H9 (cell line): ENCODE data around the gene RRBP1. TPM values are rescaled to one million over a fixed set of nuclear protein-coding genes. Genes with fewer than 3 reads are reported as not detected.

Source experiments
- DNase-seq: peaks from one replicate; pipeline ENCODE4 v3.0.0-alpha.2; 2017
- H2AFZ ChIP-seq: one replicate; pipeline ENCODE4 v1.6.1; 2013; ENCODE audit warnings: mild to moderate bottlenecking, low read length, control low read depth, moderate library complexity
- H2AK5ac ChIP-seq: 2 replicates; pipeline ENCODE4 v1.6.1; 2013; ENCODE audit warnings: low read length, control low read depth, mixed read lengths; ENCODE audit not compliant: insufficient read length
- H2BK120ac ChIP-seq: one replicate; pipeline ENCODE4 v1.6.1; 2013; ENCODE audit warnings: low read depth, mild to moderate bottlenecking, low read length, control low read depth, inconsistent platforms; ENCODE audit not compliant: poor library complexity, severe bottlenecking
- H2BK12ac ChIP-seq: 2 replicates; pipeline ENCODE4 v1.6.1; 2013; ENCODE audit warnings: low read length, control low read depth, mixed read lengths, low read depth; ENCODE audit not compliant: insufficient read length
- H2BK15ac ChIP-seq: 2 replicates; pipeline ENCODE4 v1.6.1; 2013; ENCODE audit warnings: low read depth, low read length, control low read depth
- H2BK20ac ChIP-seq: one replicate; pipeline ENCODE4 v1.6.1; 2013; ENCODE audit warnings: low read depth, mild to moderate bottlenecking, low read length, control low read depth, inconsistent platforms; ENCODE audit not compliant: poor library complexity, severe bottlenecking
- H2BK5ac ChIP-seq: 2 replicates; pipeline ENCODE4 v1.6.1; 2013; ENCODE audit warnings: low read length, control low read depth, mixed read lengths; ENCODE audit not compliant: insufficient read length
- H3K14ac ChIP-seq: 2 replicates; pipeline ENCODE4 v1.6.1; 2013; ENCODE audit warnings: low read length, control low read depth; ENCODE audit not compliant: insufficient read depth
- H3K18ac ChIP-seq: 2 replicates; pipeline ENCODE4 v1.6.1; 2013; ENCODE audit warnings: low read depth, mild to moderate bottlenecking, mixed read lengths, low read length, control low read depth; ENCODE audit not compliant: insufficient read length
- H3K23ac ChIP-seq: 2 replicates; pipeline ENCODE4 v1.6.1; 2013; ENCODE audit warnings: low read length, control low read depth, mixed read lengths, low read depth; ENCODE audit not compliant: insufficient read length
- H3K23me2 ChIP-seq: 2 replicates; pipeline ENCODE4 v1.6.1; 2013; ENCODE audit warnings: low read depth, mild to moderate bottlenecking, mixed read lengths, low read length, control low read depth; ENCODE audit not compliant: insufficient read length, poor library complexity, severe bottlenecking
- H3K27ac ChIP-seq: 2 replicates; pipeline ENCODE4 v1.5.1; 2013; ENCODE audit warnings: low read length, control low read depth, mixed read lengths, low read depth; ENCODE audit not compliant: insufficient read length
- H3K27me3 ChIP-seq: 2 replicates; pipeline ENCODE4 v1.6.1; 2013; ENCODE audit warnings: low read length, control low read depth, inconsistent platforms; ENCODE audit not compliant: insufficient read depth
- H3K4ac ChIP-seq: 2 replicates; pipeline ENCODE4 v1.6.1; 2013; ENCODE audit warnings: low read depth, mild to moderate bottlenecking, control low read depth, inconsistent platforms, low read length, moderate library complexity
- H3K4me1 ChIP-seq: 2 replicates; pipeline ENCODE4 v1.6.1; 2013; ENCODE audit warnings: low read length, control low read depth, inconsistent platforms; ENCODE audit not compliant: insufficient read depth
- H3K4me2 ChIP-seq: 2 replicates; pipeline ENCODE4 v1.6.1; 2013; ENCODE audit warnings: low read length, control low read depth, mixed read lengths; ENCODE audit not compliant: insufficient read length, insufficient read depth
- H3K56ac ChIP-seq: 2 replicates; pipeline ENCODE4 v1.6.1; 2013; ENCODE audit warnings: low read depth, mild to moderate bottlenecking, mixed read lengths, low read length, control low read depth; ENCODE audit not compliant: insufficient read length
- H3K79me1 ChIP-seq: 2 replicates; pipeline ENCODE4 v1.6.1; 2013; ENCODE audit warnings: low read depth, mild to moderate bottlenecking, moderate library complexity, low read length, control low read depth, inconsistent platforms; ENCODE audit not compliant: insufficient read depth, poor library complexity, severe bottlenecking
- H3K79me2 ChIP-seq: 2 replicates; pipeline ENCODE4 v1.6.1; 2013; ENCODE audit warnings: low read length, control low read depth, inconsistent platforms; ENCODE audit not compliant: insufficient read depth
- H3K9ac ChIP-seq: 2 replicates; pipeline ENCODE4 v1.6.1; 2013; ENCODE audit warnings: low read length, control low read depth, mixed read lengths; ENCODE audit not compliant: insufficient read length; ENCODE audit errors: extremely low read depth
- H3K9me3 ChIP-seq: one replicate; pipeline ENCODE4 v1.6.1; 2013; ENCODE audit warnings: low read depth, low read length, inconsistent platforms; ENCODE audit not compliant: control insufficient read depth
- H3T11ph ChIP-seq: one replicate; pipeline ENCODE4 v1.6.1; 2013; ENCODE audit warnings: mild to moderate bottlenecking, low read length, control low read depth, inconsistent platforms
- H4K20me1 ChIP-seq: one replicate; pipeline ENCODE4 v1.6.1; 2013; ENCODE audit not compliant: control insufficient read depth, insufficient read length, insufficient read depth
- H4K5ac ChIP-seq: 2 replicates; pipeline ENCODE4 v1.6.1; 2013; ENCODE audit warnings: low read depth, mild to moderate bottlenecking, mixed read lengths, low read length, control low read depth; ENCODE audit not compliant: insufficient read length
- H4K8ac ChIP-seq: replicated peaks from 2 replicates; pipeline ENCODE4 v1.6.1; 2013; ENCODE audit warnings: low read length, control low read depth, mixed read lengths, low read depth; ENCODE audit not compliant: insufficient read length
- H4K91ac ChIP-seq: 2 replicates; pipeline ENCODE4 v1.6.1; 2013; ENCODE audit warnings: low read depth, mild to moderate bottlenecking, moderate library complexity, mixed read lengths, low read length, control low read depth; ENCODE audit not compliant: insufficient read length
- H3K27ac Mint-ChIP-seq, 3 experiments: 2 replicates in 2 of 3; 3 replicates in 1 of 3; pipeline ENCODE4 v1.8.0; 2020 to 2021; ENCODE audit warnings: mixed read lengths in 3 of 3, mild to moderate bottlenecking in 1 of 3, moderate library complexity in 1 of 3
- H3K27me3 Mint-ChIP-seq: 2 replicates; pipeline ENCODE4 v1.8.0; 2021; ENCODE audit warnings: low read depth, mild to moderate bottlenecking, moderate library complexity, mixed read lengths
- H3K36me3 Mint-ChIP-seq, 3 experiments: 2 replicates in 2 of 3; 3 replicates in 1 of 3; pipeline ENCODE4 v1.8.0; 2020 to 2021; ENCODE audit warnings: low read depth in 3 of 3, mixed read lengths in 3 of 3; ENCODE audit not compliant: insufficient read depth in 1 of 3
- H3K4me1 Mint-ChIP-seq, 2 experiments: 2 replicates each; pipeline ENCODE4 v1.8.0; 2020; ENCODE audit warnings: mixed read lengths in 2 of 2
- H3K4me3 Mint-ChIP-seq, 2 experiments: 2 replicates in 1 of 2; 3 replicates in 1 of 2; pipeline ENCODE4 v1.8.0; 2020 to 2021; ENCODE audit warnings: mild to moderate bottlenecking in 2 of 2, mixed read lengths in 2 of 2, moderate library complexity in 1 of 2
- H3K9me3 Mint-ChIP-seq, 2 experiments: 2 replicates in 1 of 2; 3 replicates in 1 of 2; pipeline ENCODE4 v1.8.0; 2020; ENCODE audit warnings: mild to moderate bottlenecking in 2 of 2, mixed read lengths in 2 of 2, moderate library complexity in 1 of 2
- WGBS: extraction: QIAGEN DNeasy Blood & Tissue Kit; methylation state at CpG from one replicate; pipeline ENCODE4 v1.1.7; 2013; ENCODE audit warnings: missing lambda C conversion rate, low lambda C conversion rate, mixed read lengths; ENCODE audit not compliant: insufficient read length; ENCODE audit errors: extremely low coverage; 5-methylcytosine and 5-hydroxymethylcytosine counted together
- total RNA-seq: library from RNA; stranded (reverse); gene quantifications from 2 replicates; pipeline ENCODE4 v1.2.1, GENCODE V29; 2021
- TF ChIP-seq, protein P1 (sequence below): fragments of 200-600 bp; sonication (generic); conservative IDR thresholded peaks from 3 replicates; pipeline ENCODE4 v1.8.0; 2021; ENCODE audit warnings: antibody characterized with exemption, mild to moderate bottlenecking

The RRBP1 gene
- total RNA-seq, 1 experiment from 2014 or later, result 97.8 TPM

DNA sequence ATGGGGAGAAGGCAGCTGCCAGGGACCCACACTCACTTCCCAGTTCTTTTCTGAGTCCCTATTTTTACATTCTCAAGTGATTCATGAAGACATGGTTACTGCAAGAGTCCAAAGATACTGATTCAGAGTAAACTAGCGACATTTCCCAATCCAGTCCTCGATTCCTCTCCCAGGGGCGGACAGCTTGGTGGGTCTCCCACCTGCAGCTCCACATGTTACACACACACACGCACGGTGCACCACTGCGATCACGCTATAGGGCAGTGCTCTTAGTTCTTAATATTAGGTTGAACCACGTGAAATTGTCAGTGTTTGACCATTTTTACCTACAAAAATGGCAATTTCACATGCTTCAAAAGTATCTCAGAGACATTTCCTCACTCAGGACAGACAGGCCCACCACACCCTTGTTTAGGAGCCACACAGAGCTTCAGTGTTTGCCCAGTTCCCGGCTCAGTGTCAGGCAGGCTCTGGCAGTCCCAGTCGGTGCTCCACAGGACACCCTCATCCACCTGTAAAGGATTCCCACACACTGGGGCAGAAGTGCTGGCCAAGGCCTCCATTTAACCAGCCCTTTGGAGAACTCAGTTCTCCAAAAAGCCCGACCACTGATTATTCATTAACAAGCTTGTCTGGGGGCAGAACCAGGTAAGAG, 51.8 kb downstream of the RRBP1 start:
- no peak overlapping the region for H4K91ac ChIP-seq
- H4K20me1 ChIP-seq, result no peaks in the 10 kb centered on the region
- no peak overlapping the region for H4K8ac ChIP-seq
- no peak overlapping the region for H2BK5ac ChIP-seq
- H2BK12ac ChIP-seq, result no peak overlapping the region
- no peaks in the 10 kb centered on the region for H3K27me3 Mint-ChIP-seq
- H3K4me3 Mint-ChIP-seq, result no peak overlapping the region; a peak in 1 of 5 replicates
- H3K23ac ChIP-seq, result no peak overlapping the region
- no peak overlapping the region for H2BK20ac ChIP-seq
- peak overlapping the region in 2 of 3 experiments; percentile 27 to 65; a peak in 2 of 7 replicates for H3K27ac Mint-ChIP-seq
- H3K36me3 Mint-ChIP-seq, result peaks cover 33 to 73% (median 68%) of the 10 kb centered on the region in 3 experiments
- no peak overlapping the region for H3K27ac ChIP-seq
- H3K27me3 ChIP-seq, result no peaks in the 10 kb centered on the region
- H3K4me2 ChIP-seq, result no peak overlapping the region
- no peak overlapping the region for H3K56ac ChIP-seq
- no peak overlapping the region for H3T11ph ChIP-seq
- TF ChIP-seq, protein P1, sequence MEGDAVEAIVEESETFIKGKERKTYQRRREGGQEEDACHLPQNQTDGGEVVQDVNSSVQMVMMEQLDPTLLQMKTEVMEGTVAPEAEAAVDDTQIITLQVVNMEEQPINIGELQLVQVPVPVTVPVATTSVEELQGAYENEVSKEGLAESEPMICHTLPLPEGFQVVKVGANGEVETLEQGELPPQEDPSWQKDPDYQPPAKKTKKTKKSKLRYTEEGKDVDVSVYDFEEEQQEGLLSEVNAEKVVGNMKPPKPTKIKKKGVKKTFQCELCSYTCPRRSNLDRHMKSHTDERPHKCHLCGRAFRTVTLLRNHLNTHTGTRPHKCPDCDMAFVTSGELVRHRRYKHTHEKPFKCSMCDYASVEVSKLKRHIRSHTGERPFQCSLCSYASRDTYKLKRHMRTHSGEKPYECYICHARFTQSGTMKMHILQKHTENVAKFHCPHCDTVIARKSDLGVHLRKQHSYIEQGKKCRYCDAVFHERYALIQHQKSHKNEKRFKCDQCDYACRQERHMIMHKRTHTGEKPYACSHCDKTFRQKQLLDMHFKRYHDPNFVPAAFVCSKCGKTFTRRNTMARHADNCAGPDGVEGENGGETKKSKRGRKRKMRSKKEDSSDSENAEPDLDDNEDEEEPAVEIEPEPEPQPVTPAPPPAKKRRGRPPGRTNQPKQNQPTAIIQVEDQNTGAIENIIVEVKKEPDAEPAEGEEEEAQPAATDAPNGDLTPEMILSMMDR, result no peak
- no peak overlapping the region for H2BK120ac ChIP-seq
- H4K5ac ChIP-seq, result no peak overlapping the region
- no peak overlapping the region for H3K9ac ChIP-seq
- no peak for DNase-seq
- H3K4me1 ChIP-seq, result no peaks in the 10 kb centered on the region
- no peaks in the 10 kb centered on the region for H3K79me2 ChIP-seq
- H3K18ac ChIP-seq, result no peak overlapping the region
- no CpG with 5 or more reads among the region's 11 CpGs for WGBS
- H2BK15ac ChIP-seq, result no peak overlapping the region
- H3K14ac ChIP-seq, result no peak overlapping the region
- H3K4ac ChIP-seq, result no peak overlapping the region
- H3K79me1 ChIP-seq, result no peaks in the 10 kb centered on the region
- no peak overlapping the region for H2AFZ ChIP-seq
- H2AK5ac ChIP-seq, result no peak overlapping the region
- no peaks in the 10 kb centered on the region for H3K23me2 ChIP-seq
- H3K9me3 Mint-ChIP-seq, result no peaks in the 10 kb centered on the region
- no peaks in the 10 kb centered on the region for H3K4me1 Mint-ChIP-seq
- H3K9me3 ChIP-seq, result no peaks in the 10 kb centered on the region
